Measurements from ENCODE around the gene NOL11. TPM values are rescaled to one million over a fixed set of nuclear protein-coding genes. Genes with fewer than 3 reads are reported as not detected.
"Not testable (repeated sequence)": the region's sequence is repeated elsewhere in the genome, so short reads cannot be mapped to it uniquely, and the experiment has no call there.

The NOL11 gene
- total and polyA plus RNA-seq, 8 donors = 9.0 to 84.6 (median 32.7) TPM

GRCh38 chr17:67696347-67696746 lies 21.4 kb upstream of the NOL11 start:
- no peaks in the 10 kb centered on the region for H3K4me1 ChIP-seq
- DNase-seq = no peak
- H3K9me3 ChIP-seq = no peaks in the 10 kb centered on the region
- intact Hi-C loops (cut with DNase I; ENCODE audit: low total_unique reads) = loop anchor here (10.0 kb wide), 1 partner anchor 322 kb away; the partner anchor contains the start of gene PITPNC1
- H3K36me3 ChIP-seq = peaks cover 0 to 20% (median 13%) of the 10 kb centered on the region in 4 donors
- WGBS, 5 donors = 68 to 81% (median 73%) methylated on average over 3 of the region's 3 CpGs
- H3K27ac ChIP-seq = no peak overlapping the region
- TF ChIP-seq POLR2A (IDR thresholded peaks at IDR 0.05) (no peak), EP300 (IDR thresholded peaks at IDR 0.05) (no peak), CTCF (IDR thresholded peaks at IDR 0.05) (no peak), POLR2AphosphoS5 (IDR thresholded peaks at IDR 0.05) (no peak)
- H3K27me3 ChIP-seq = no peaks in the 10 kb centered on the region
- no peak overlapping the region for H3K4me3 ChIP-seq

- Histone ChIP-seq H3K4me1 (no peaks in the 10 kb centered on the region), H3K27ac (no peak overlapping the region), H3K4me3 (no peak overlapping the region), H3K27me3 (no peaks in the 10 kb centered on the region), H3K36me3 (peaks cover 0 to 20% (median 11%) of the 10 kb centered on the region in 4 donors), H3K9me3 (no peaks in the 10 kb centered on the region)
- DNase-seq = no peak
- intact Hi-C loops (cut with DNase I; ENCODE audit: low total_unique reads) = loop anchor here (10.0 kb wide), 1 partner anchor 322 kb away; the partner anchor contains the start of gene PITPNC1
- TF ChIP-seq CTCF (IDR thresholded peaks at IDR 0.05) (no peak), EP300 (IDR thresholded peaks at IDR 0.05) (no peak), POLR2AphosphoS5 (IDR thresholded peaks at IDR 0.05) (no peak), POLR2A (IDR thresholded peaks at IDR 0.05) (no peak)
- WGBS, 5 donors = 70 to 83% (median 79%) methylated on average over 4 of the region's 4 CpGs
Observed at GRCh38 chr17:67696853-67697498, 20.8 kb upstream of the NOL11 start.

- Histone ChIP-seq H3K27ac (no peak overlapping the region), H3K36me3 (no peaks in the 10 kb centered on the region), H3K4me1 (no peaks in the 10 kb centered on the region), H3K4me3 (no peak overlapping the region), H3K27me3 (no peaks in the 10 kb centered on the region), H3K9me3 (no peaks in the 10 kb centered on the region)
- TF ChIP-seq POLR2AphosphoS5 (IDR thresholded peaks at IDR 0.05) = no peak
- TF ChIP-seq POLR2A (IDR thresholded peaks at IDR 0.05) = no peak
- TF ChIP-seq CTCF (IDR thresholded peaks at IDR 0.05) = no peak
- no peak for TF ChIP-seq EP300 (IDR thresholded peaks at IDR 0.05)
- intact Hi-C loops (cut with DNase I; ENCODE audit: low total_unique reads) = no loop called here
- no peak for DNase-seq
- 68 to 84% (median 81%) methylated on average over 5 of the region's 5 CpGs for WGBS, 5 donors
Observed at GRCh38 chr17:67700037-67700724, 17.6 kb upstream of the NOL11 start.

- no peaks in the 10 kb centered on the region for H3K9me3 ChIP-seq
- no peaks in the 10 kb centered on the region for H3K4me1 ChIP-seq
- DNase-seq = no peak
- no peaks in the 10 kb centered on the region for H3K36me3 ChIP-seq
- WGBS, 5 donors = 78 to 96% (median 88%) methylated on average over 1 of the region's 1 CpG
- intact Hi-C loops (cut with DNase I; ENCODE audit: low total_unique reads) = no loop called here
- no peak overlapping the region for H3K27ac ChIP-seq
- TF ChIP-seq EP300 (IDR thresholded peaks at IDR 0.05) = no peak
- TF ChIP-seq POLR2A (IDR thresholded peaks at IDR 0.05) = no peak
- no peak for TF ChIP-seq CTCF (IDR thresholded peaks at IDR 0.05)
- no peak for TF ChIP-seq POLR2AphosphoS5 (IDR thresholded peaks at IDR 0.05)
- H3K4me3 ChIP-seq = no peak overlapping the region
- no peaks in the 10 kb centered on the region for H3K27me3 ChIP-seq
Observed at GRCh38 chr17:67700725-67701119, 17.0 kb upstream of the NOL11 start.

GRCh38 chr17:67702861-67703260 lies 14.9 kb upstream of the NOL11 start:
- H3K27me3 ChIP-seq; H3K4me3 ChIP-seq; H3K9me3 ChIP-seq; H3K4me1 ChIP-seq; intact Hi-C loops (cut with DNase I; ENCODE audit: low total_unique reads); DNase-seq; H3K27ac ChIP-seq; H3K36me3 ChIP-seq: not testable (repeated sequence)
- 87 to 94% (median 89%) methylated on average over 8 of the region's 8 CpGs for WGBS, 5 donors
